Measurements from ENCODE around the gene DIRAS1. TPM values are rescaled to one million over a fixed set of nuclear protein-coding genes. Genes with fewer than 3 reads are reported as not detected.
A peak's percentile ranks its signal among the peaks of the same experiment; 100 is the strongest.

The DIRAS1 gene
- total RNA-seq, 1 donor, result 14.9 TPM

- no peak for DNase-seq (ENCODE audit: low read depth)
- no peak overlapping the region for H3K4me3 ChIP-seq (ENCODE audit: low read depth, low read length)
- TF ChIP-seq CTCF (IDR thresholded peaks at IDR 0.05; ENCODE audit: insufficient read depth, low read length), result no peak
Observed at GRCh38 chr19:2723345-2723715, 2.2 kb upstream of the DIRAS1 start.

- peak; percentile 82 for DNase-seq (ENCODE audit: low read depth)
- H3K4me3 ChIP-seq (ENCODE audit: low read depth, low read length), result no peak overlapping the region
- TF ChIP-seq CTCF (IDR thresholded peaks at IDR 0.05; ENCODE audit: insufficient read depth, low read length), result no peak
Observed at GRCh38 chr19:2722541-2723344, 1.6 kb upstream of the DIRAS1 start.

- no peak for DNase-seq (ENCODE audit: low read depth)
- TF ChIP-seq CTCF (IDR thresholded peaks at IDR 0.05; ENCODE audit: insufficient read depth, low read length), result no peak
- H3K4me3 ChIP-seq (ENCODE audit: low read depth, low read length), result peak overlapping the region; percentile 65
Observed at GRCh38 chr19:2721570-2722540, 683 bp upstream of the DIRAS1 start.

- peak; percentile 43 for DNase-seq (ENCODE audit: low read depth)
- TF ChIP-seq CTCF (IDR thresholded peaks at IDR 0.05; ENCODE audit: insufficient read depth, low read length), result peak; percentile 20
- H3K4me3 ChIP-seq (ENCODE audit: low read depth, low read length), result peak overlapping the region; percentile 65
Observed at GRCh38 chr19:2719920-2720776, 1.0 kb downstream of the DIRAS1 start.

GRCh38 chr19:2719232-2719735 is 1.9 kb downstream of the DIRAS1 start:
- TF ChIP-seq CTCF (IDR thresholded peaks at IDR 0.05; ENCODE audit: insufficient read depth, low read length), result no peak
- DNase-seq (ENCODE audit: low read depth), result no peak
- H3K4me3 ChIP-seq (ENCODE audit: low read depth, low read length), result no peak overlapping the region

Data from fibroblast of the aortic adventitia (primary cell).